Testis (tissue), 3 donors: ENCODE measurements around the gene SEC22B. TPM values are rescaled to one million over a fixed set of nuclear protein-coding genes. Genes with fewer than 3 reads are reported as not detected.

Experiments
- polyA plus RNA-seq: library from polyadenylated mRNA; stranded (reverse); fragments of 350-450 nt; fragmentation: Illumina TruSeq; extraction: RNeasy Lipid Tissue Mini Kit (QIAGEN cat#74804); gene quantifications from one replicate; pipeline ENCODE4 v1.2.3, GENCODE V29; 2014; ENCODE audit warnings: low read depth, low replicate concordance; ENCODE audit not compliant: insufficient read depth
- small RNA-seq, 2 donors: library from RNA; depleted of rRNA; stranded (forward); fragments of <200 nt; gene quantifications; one replicate each; pipeline ENCODE3, GENCODE V24; 2016
- total RNA-seq, 2 donors: library from RNA; depleted of rRNA; stranded (reverse); fragments of >200 nt; gene quantifications; one replicate each; pipeline ENCODE4 v1.2.3, GENCODE V29; 2016

SEC22B gene
- total and polyA plus RNA-seq, 3 donors from 2014 or later: 19.2 to 30.6 (median 26.9) TPM

Small RNAs within 50 kb of the gene (small RNA-seq; reads per million reads assigned to genes)
- 0 reads per million in 2 donors for gene RNU6-465P

Other genes starting within 250 kb of the SEC22B start
- gene NOTCH2, start 106.9 kb downstream of the SEC22B start, total RNA-seq: 100 to 1,000 TPM; 173 to 256 TPM
- gene NOTCH2, start 106.9 kb downstream of the SEC22B start, polyA plus RNA-seq: 77.8 TPM
- gene NBPF8, start 238.5 kb upstream of the SEC22B start, total RNA-seq: 10 to 100 TPM; 18.7 to 19.1 TPM
- 4.8 TPM for gene NBPF8, start 238.5 kb upstream of the SEC22B start, polyA plus RNA-seq